ENCODE measurements around the gene NEFH. TPM values are rescaled to one million over a fixed set of nuclear protein-coding genes. Genes with fewer than 3 reads are reported as not detected.

NEFH gene
- total RNA-seq, 1 experiment from 2014 or later = 5.7 TPM

- Histone ChIP-seq H3T11ph (ENCODE audit: low read length) (no peak overlapping the region), H3K4me2 (ENCODE audit: insufficient read depth, insufficient read length, low read length) (no peak overlapping the region), H3K9me3 (ENCODE audit: control insufficient read depth, low read depth, low read length) (no peaks in the 10 kb centered on the region), H4K91ac (ENCODE audit: insufficient read length, low read depth, low read length) (no peak overlapping the region), H3K23ac (ENCODE audit: insufficient read length, low read depth, low read length) (no peak overlapping the region), H3K23me2 (ENCODE audit: insufficient read length, low read depth, low read length, poor library complexity, severe bottlenecking) (no peaks in the 10 kb centered on the region), H3K79me2 (ENCODE audit: insufficient read depth, low read length) (no peaks in the 10 kb centered on the region), H4K20me1 (ENCODE audit: control insufficient read depth, insufficient read depth, insufficient read length) (no peaks in the 10 kb centered on the region), H3K9ac (ENCODE audit: extremely low read depth, insufficient read length, low read length) (no peak overlapping the region), H3K79me1 (ENCODE audit: insufficient read depth, low read depth, low read length, poor library complexity, severe bottlenecking) (no peaks in the 10 kb centered on the region), H3K27me3 (ENCODE audit: insufficient read depth, low read length) (no peaks in the 10 kb centered on the region), H2AFZ (ENCODE audit: low read length) (no peak overlapping the region), H3K18ac (ENCODE audit: insufficient read length, low read depth, low read length) (no peak overlapping the region), H2BK12ac (ENCODE audit: insufficient read length, low read depth, low read length) (no peak overlapping the region), H3K4ac (ENCODE audit: low read depth, low read length) (no peak overlapping the region), H2BK20ac (ENCODE audit: low read depth, low read length, poor library complexity, severe bottlenecking) (no peak overlapping the region), H4K8ac (replicated peaks; ENCODE audit: insufficient read length, low read depth, low read length) (no peak overlapping the region), H3K14ac (ENCODE audit: insufficient read depth, low read length) (no peak overlapping the region), H3K4me1 (ENCODE audit: insufficient read depth, low read length) (no peaks in the 10 kb centered on the region), H3K27ac (ENCODE audit: insufficient read length, low read depth, low read length) (no peak overlapping the region), H4K5ac (ENCODE audit: insufficient read length, low read depth, low read length) (no peak overlapping the region), H2BK120ac (ENCODE audit: low read depth, low read length, poor library complexity, severe bottlenecking) (no peak overlapping the region), H2AK5ac (ENCODE audit: insufficient read length, low read length) (no peak overlapping the region), H3K56ac (ENCODE audit: insufficient read length, low read depth, low read length) (no peak overlapping the region), H2BK5ac (ENCODE audit: insufficient read length, low read length) (no peak overlapping the region), H2BK15ac (ENCODE audit: low read depth, low read length) (no peak overlapping the region)
- H3K4me3 Mint-ChIP-seq = no peak overlapping the region
- WGBS (ENCODE audit: extremely low coverage, insufficient read length, low lambda C conversion rate) = no CpG with 5 or more reads among the region's 6 CpGs
- H3K27me3 Mint-ChIP-seq (ENCODE audit: low read depth) = peaks cover 7% of the 10 kb centered on the region
- H3K27ac Mint-ChIP-seq = no peak overlapping the region
- no peaks in the 10 kb centered on the region for H3K4me1 Mint-ChIP-seq
- DNase-seq = no peak
- peaks cover 8 to 12% of the 10 kb centered on the region in 2 experiments; a peak in 3 of 5 replicates for H3K9me3 Mint-ChIP-seq
- TF ChIP-seq CTCF (conservative IDR thresholded peaks at IDR 0.05) = no peak
- peaks cover 16 to 30% (median 28%) of the 10 kb centered on the region in 3 experiments for H3K36me3 Mint-ChIP-seq (ENCODE audit: insufficient read depth in 1 of 3, low read depth in 3 of 3)
Observed at GRCh38 chr22:29491012-29491411, 11.0 kb downstream of the NEFH start.
